H9 (cell line): ENCODE data around the gene NRXN3. TPM values are rescaled to one million over a fixed set of nuclear protein-coding genes. Genes with fewer than 3 reads are reported as not detected.

ENCODE experiments used
- DNase-seq: peaks from one replicate; pipeline ENCODE4 v3.0.0-alpha.2; 2017
- H2AFZ ChIP-seq: one replicate; pipeline ENCODE4 v1.6.1; 2013; ENCODE audit warnings: mild to moderate bottlenecking, low read length, control low read depth, moderate library complexity
- H2AK5ac ChIP-seq: 2 replicates; pipeline ENCODE4 v1.6.1; 2013; ENCODE audit warnings: low read length, control low read depth, mixed read lengths; ENCODE audit not compliant: insufficient read length
- H2BK120ac ChIP-seq: one replicate; pipeline ENCODE4 v1.6.1; 2013; ENCODE audit warnings: low read depth, mild to moderate bottlenecking, low read length, control low read depth, inconsistent platforms; ENCODE audit not compliant: poor library complexity, severe bottlenecking
- H2BK12ac ChIP-seq: 2 replicates; pipeline ENCODE4 v1.6.1; 2013; ENCODE audit warnings: low read length, control low read depth, mixed read lengths, low read depth; ENCODE audit not compliant: insufficient read length
- H2BK15ac ChIP-seq: 2 replicates; pipeline ENCODE4 v1.6.1; 2013; ENCODE audit warnings: low read depth, low read length, control low read depth
- H2BK20ac ChIP-seq: one replicate; pipeline ENCODE4 v1.6.1; 2013; ENCODE audit warnings: low read depth, mild to moderate bottlenecking, low read length, control low read depth, inconsistent platforms; ENCODE audit not compliant: poor library complexity, severe bottlenecking
- H2BK5ac ChIP-seq: 2 replicates; pipeline ENCODE4 v1.6.1; 2013; ENCODE audit warnings: low read length, control low read depth, mixed read lengths; ENCODE audit not compliant: insufficient read length
- H3K14ac ChIP-seq: 2 replicates; pipeline ENCODE4 v1.6.1; 2013; ENCODE audit warnings: low read length, control low read depth; ENCODE audit not compliant: insufficient read depth
- H3K18ac ChIP-seq: 2 replicates; pipeline ENCODE4 v1.6.1; 2013; ENCODE audit warnings: low read depth, mild to moderate bottlenecking, mixed read lengths, low read length, control low read depth; ENCODE audit not compliant: insufficient read length
- H3K23ac ChIP-seq: 2 replicates; pipeline ENCODE4 v1.6.1; 2013; ENCODE audit warnings: low read length, control low read depth, mixed read lengths, low read depth; ENCODE audit not compliant: insufficient read length
- H3K23me2 ChIP-seq: 2 replicates; pipeline ENCODE4 v1.6.1; 2013; ENCODE audit warnings: low read depth, mild to moderate bottlenecking, mixed read lengths, low read length, control low read depth; ENCODE audit not compliant: insufficient read length, poor library complexity, severe bottlenecking
- H3K27ac ChIP-seq: 2 replicates; pipeline ENCODE4 v1.5.1; 2013; ENCODE audit warnings: low read length, control low read depth, mixed read lengths, low read depth; ENCODE audit not compliant: insufficient read length
- H3K27me3 ChIP-seq: 2 replicates; pipeline ENCODE4 v1.6.1; 2013; ENCODE audit warnings: low read length, control low read depth, inconsistent platforms; ENCODE audit not compliant: insufficient read depth
- H3K4ac ChIP-seq: 2 replicates; pipeline ENCODE4 v1.6.1; 2013; ENCODE audit warnings: low read depth, mild to moderate bottlenecking, control low read depth, inconsistent platforms, low read length, moderate library complexity
- H3K4me1 ChIP-seq: 2 replicates; pipeline ENCODE4 v1.6.1; 2013; ENCODE audit warnings: low read length, control low read depth, inconsistent platforms; ENCODE audit not compliant: insufficient read depth
- H3K4me2 ChIP-seq: 2 replicates; pipeline ENCODE4 v1.6.1; 2013; ENCODE audit warnings: low read length, control low read depth, mixed read lengths; ENCODE audit not compliant: insufficient read length, insufficient read depth
- H3K56ac ChIP-seq: 2 replicates; pipeline ENCODE4 v1.6.1; 2013; ENCODE audit warnings: low read depth, mild to moderate bottlenecking, mixed read lengths, low read length, control low read depth; ENCODE audit not compliant: insufficient read length
- H3K79me1 ChIP-seq: 2 replicates; pipeline ENCODE4 v1.6.1; 2013; ENCODE audit warnings: low read depth, mild to moderate bottlenecking, moderate library complexity, low read length, control low read depth, inconsistent platforms; ENCODE audit not compliant: insufficient read depth, poor library complexity, severe bottlenecking
- H3K79me2 ChIP-seq: 2 replicates; pipeline ENCODE4 v1.6.1; 2013; ENCODE audit warnings: low read length, control low read depth, inconsistent platforms; ENCODE audit not compliant: insufficient read depth
- H3K9ac ChIP-seq: 2 replicates; pipeline ENCODE4 v1.6.1; 2013; ENCODE audit warnings: low read length, control low read depth, mixed read lengths; ENCODE audit not compliant: insufficient read length; ENCODE audit errors: extremely low read depth
- H3K9me3 ChIP-seq: one replicate; pipeline ENCODE4 v1.6.1; 2013; ENCODE audit warnings: low read depth, low read length, inconsistent platforms; ENCODE audit not compliant: control insufficient read depth
- H3T11ph ChIP-seq: one replicate; pipeline ENCODE4 v1.6.1; 2013; ENCODE audit warnings: mild to moderate bottlenecking, low read length, control low read depth, inconsistent platforms
- H4K20me1 ChIP-seq: one replicate; pipeline ENCODE4 v1.6.1; 2013; ENCODE audit not compliant: control insufficient read depth, insufficient read length, insufficient read depth
- H4K5ac ChIP-seq: 2 replicates; pipeline ENCODE4 v1.6.1; 2013; ENCODE audit warnings: low read depth, mild to moderate bottlenecking, mixed read lengths, low read length, control low read depth; ENCODE audit not compliant: insufficient read length
- H4K8ac ChIP-seq: replicated peaks from 2 replicates; pipeline ENCODE4 v1.6.1; 2013; ENCODE audit warnings: low read length, control low read depth, mixed read lengths, low read depth; ENCODE audit not compliant: insufficient read length
- H4K91ac ChIP-seq: 2 replicates; pipeline ENCODE4 v1.6.1; 2013; ENCODE audit warnings: low read depth, mild to moderate bottlenecking, moderate library complexity, mixed read lengths, low read length, control low read depth; ENCODE audit not compliant: insufficient read length
- H3K27ac Mint-ChIP-seq, 3 experiments: 2 replicates in 2 of 3; 3 replicates in 1 of 3; pipeline ENCODE4 v1.8.0; 2020 to 2021; ENCODE audit warnings: mixed read lengths in 3 of 3, mild to moderate bottlenecking in 1 of 3, moderate library complexity in 1 of 3
- H3K27me3 Mint-ChIP-seq: 2 replicates; pipeline ENCODE4 v1.8.0; 2021; ENCODE audit warnings: low read depth, mild to moderate bottlenecking, moderate library complexity, mixed read lengths
- H3K36me3 Mint-ChIP-seq, 3 experiments: 2 replicates in 2 of 3; 3 replicates in 1 of 3; pipeline ENCODE4 v1.8.0; 2020 to 2021; ENCODE audit warnings: low read depth in 3 of 3, mixed read lengths in 3 of 3; ENCODE audit not compliant: insufficient read depth in 1 of 3
- H3K4me1 Mint-ChIP-seq, 2 experiments: 2 replicates each; pipeline ENCODE4 v1.8.0; 2020; ENCODE audit warnings: mixed read lengths in 2 of 2
- H3K4me3 Mint-ChIP-seq, 2 experiments: 2 replicates in 1 of 2; 3 replicates in 1 of 2; pipeline ENCODE4 v1.8.0; 2020 to 2021; ENCODE audit warnings: mild to moderate bottlenecking in 2 of 2, mixed read lengths in 2 of 2, moderate library complexity in 1 of 2
- H3K9me3 Mint-ChIP-seq, 2 experiments: 2 replicates in 1 of 2; 3 replicates in 1 of 2; pipeline ENCODE4 v1.8.0; 2020; ENCODE audit warnings: mild to moderate bottlenecking in 2 of 2, mixed read lengths in 2 of 2, moderate library complexity in 1 of 2
- total RNA-seq: library from RNA; stranded (reverse); gene quantifications from 2 replicates; pipeline ENCODE4 v1.2.1, GENCODE V29; 2021
- TF ChIP-seq, protein P1 (sequence below): fragments of 200-600 bp; sonication (generic); conservative IDR thresholded peaks from 3 replicates; pipeline ENCODE4 v1.8.0; 2021; ENCODE audit warnings: antibody characterized with exemption, mild to moderate bottlenecking

Gene NRXN3
- total RNA-seq, 1 experiment from 2014 or later, result 1.8 TPM

DNA sequence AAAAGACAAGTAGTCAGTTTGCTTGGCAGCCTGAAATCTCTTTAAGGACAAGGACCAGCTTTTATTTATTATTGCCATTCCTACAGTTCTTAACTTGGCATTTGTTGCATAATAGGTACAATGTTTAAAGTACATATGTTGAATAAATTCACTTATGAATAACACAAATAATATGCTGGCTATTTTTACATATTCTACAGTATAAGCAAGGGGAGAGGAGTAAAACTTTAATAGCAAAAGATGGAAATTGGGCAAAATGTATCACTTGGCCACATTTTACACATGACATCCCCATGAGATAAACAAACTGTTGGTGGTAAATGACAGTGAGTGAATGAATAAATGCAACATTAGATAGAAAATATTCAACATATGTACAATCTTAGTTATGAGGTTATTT lies 1708.1 kb downstream of the NRXN3 start:
- peaks cover 2% of the 10 kb centered on the region for H3K27me3 Mint-ChIP-seq
- Histone ChIP-seq H3K4me2 (no peak overlapping the region), H4K20me1 (no peaks in the 10 kb centered on the region), H3K27ac (no peak overlapping the region), H2AFZ (no peak overlapping the region), H3K27me3 (no peaks in the 10 kb centered on the region), H2BK15ac (no peak overlapping the region), H3K79me2 (no peaks in the 10 kb centered on the region), H4K5ac (no peak overlapping the region), H3K14ac (no peak overlapping the region), H2BK120ac (no peak overlapping the region), H2AK5ac (no peak overlapping the region), H3K18ac (no peak overlapping the region), H4K91ac (no peak overlapping the region), H3K23ac (no peak overlapping the region), H2BK20ac (no peak overlapping the region), H3K56ac (no peak overlapping the region), H3T11ph (no peak overlapping the region), H3K4ac (no peak overlapping the region), H3K9me3 (no peaks in the 10 kb centered on the region), H2BK5ac (no peak overlapping the region), H3K23me2 (no peaks in the 10 kb centered on the region), H2BK12ac (no peak overlapping the region), H4K8ac (no peak overlapping the region), H3K79me1 (no peaks in the 10 kb centered on the region), H3K4me1 (no peaks in the 10 kb centered on the region), H3K9ac (no peak overlapping the region)
- H3K4me3 Mint-ChIP-seq, result no peak overlapping the region
- H3K9me3 Mint-ChIP-seq, result no peaks in the 10 kb centered on the region
- no peak overlapping the region for H3K27ac Mint-ChIP-seq
- TF ChIP-seq, protein P1, sequence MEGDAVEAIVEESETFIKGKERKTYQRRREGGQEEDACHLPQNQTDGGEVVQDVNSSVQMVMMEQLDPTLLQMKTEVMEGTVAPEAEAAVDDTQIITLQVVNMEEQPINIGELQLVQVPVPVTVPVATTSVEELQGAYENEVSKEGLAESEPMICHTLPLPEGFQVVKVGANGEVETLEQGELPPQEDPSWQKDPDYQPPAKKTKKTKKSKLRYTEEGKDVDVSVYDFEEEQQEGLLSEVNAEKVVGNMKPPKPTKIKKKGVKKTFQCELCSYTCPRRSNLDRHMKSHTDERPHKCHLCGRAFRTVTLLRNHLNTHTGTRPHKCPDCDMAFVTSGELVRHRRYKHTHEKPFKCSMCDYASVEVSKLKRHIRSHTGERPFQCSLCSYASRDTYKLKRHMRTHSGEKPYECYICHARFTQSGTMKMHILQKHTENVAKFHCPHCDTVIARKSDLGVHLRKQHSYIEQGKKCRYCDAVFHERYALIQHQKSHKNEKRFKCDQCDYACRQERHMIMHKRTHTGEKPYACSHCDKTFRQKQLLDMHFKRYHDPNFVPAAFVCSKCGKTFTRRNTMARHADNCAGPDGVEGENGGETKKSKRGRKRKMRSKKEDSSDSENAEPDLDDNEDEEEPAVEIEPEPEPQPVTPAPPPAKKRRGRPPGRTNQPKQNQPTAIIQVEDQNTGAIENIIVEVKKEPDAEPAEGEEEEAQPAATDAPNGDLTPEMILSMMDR, result no peak
- H3K4me1 Mint-ChIP-seq, result no peaks in the 10 kb centered on the region
- no peaks in the 10 kb centered on the region for H3K36me3 Mint-ChIP-seq
- no peak for DNase-seq
